Type B pancreatic cell (in vitro differentiated cells): ENCODE measurements around the gene TIMP2. TPM values are rescaled to one million over a fixed set of nuclear protein-coding genes. Genes with fewer than 3 reads are reported as not detected.

Source experiments
- DNase-seq: peaks from one replicate; pipeline ENCODE4 v3.0.0; 2021; ENCODE audit warnings: mixed read lengths; ENCODE audit not compliant: unreplicated experiment; ENCODE audit errors: extremely low spot score
- H3K27ac Mint-ChIP-seq: 2 replicates; pipeline ENCODE4 v1.8.0; 2021; ENCODE audit warnings: mild to moderate bottlenecking, mixed read lengths
- H3K27me3 Mint-ChIP-seq: 2 replicates; pipeline ENCODE4 v1.8.0; 2021; ENCODE audit warnings: mixed read lengths
- H3K36me3 Mint-ChIP-seq: 2 replicates; pipeline ENCODE4 v1.8.0; 2021; ENCODE audit warnings: mixed read lengths
- H3K4me1 Mint-ChIP-seq: one replicate; pipeline ENCODE4 v1.8.0; 2021; ENCODE audit warnings: mixed read lengths; ENCODE audit not compliant: unreplicated experiment
- H3K4me3 Mint-ChIP-seq: 2 replicates; pipeline ENCODE4 v1.8.0; 2021; ENCODE audit warnings: mild to moderate bottlenecking, mixed read lengths
- H3K9me3 Mint-ChIP-seq: 2 replicates; pipeline ENCODE4 v1.8.0; 2021; ENCODE audit warnings: mixed read lengths
- total RNA-seq: library from RNA; stranded (reverse); gene quantifications from 2 replicates; pipeline ENCODE4 v1.2.1, GENCODE V29; 2021; ENCODE audit warnings: low replicate concordance
- TF ChIP-seq, protein P1 (sequence below): fragments of 200-600 bp; sonication (generic); conservative IDR thresholded peaks from 2 replicates; pipeline ENCODE4 v1.5.0; 2021; ENCODE audit warnings: antibody characterized with exemption, mild to moderate bottlenecking

The TIMP2 gene
- total RNA-seq, 1 donor from 2014 or later: 125 TPM

DNA sequence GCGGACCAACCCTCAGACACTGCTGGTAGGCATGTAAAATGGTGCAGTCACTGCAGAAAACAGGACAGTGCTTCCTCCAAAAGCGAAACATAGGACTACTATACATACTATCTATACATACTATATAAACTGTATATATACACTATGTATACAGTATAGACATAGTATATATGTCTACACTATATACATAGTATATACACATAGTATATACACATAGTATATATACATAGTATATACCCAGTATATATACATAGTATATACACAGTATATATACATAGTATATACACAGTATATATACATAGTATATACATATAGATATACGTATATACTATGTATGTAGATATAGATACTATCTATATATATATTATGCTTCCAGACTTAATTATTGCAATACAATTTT, 78.1 kb downstream of the TIMP2 start:
- H3K36me3 Mint-ChIP-seq: peaks cover 4% of the 10 kb centered on the region

DNA sequence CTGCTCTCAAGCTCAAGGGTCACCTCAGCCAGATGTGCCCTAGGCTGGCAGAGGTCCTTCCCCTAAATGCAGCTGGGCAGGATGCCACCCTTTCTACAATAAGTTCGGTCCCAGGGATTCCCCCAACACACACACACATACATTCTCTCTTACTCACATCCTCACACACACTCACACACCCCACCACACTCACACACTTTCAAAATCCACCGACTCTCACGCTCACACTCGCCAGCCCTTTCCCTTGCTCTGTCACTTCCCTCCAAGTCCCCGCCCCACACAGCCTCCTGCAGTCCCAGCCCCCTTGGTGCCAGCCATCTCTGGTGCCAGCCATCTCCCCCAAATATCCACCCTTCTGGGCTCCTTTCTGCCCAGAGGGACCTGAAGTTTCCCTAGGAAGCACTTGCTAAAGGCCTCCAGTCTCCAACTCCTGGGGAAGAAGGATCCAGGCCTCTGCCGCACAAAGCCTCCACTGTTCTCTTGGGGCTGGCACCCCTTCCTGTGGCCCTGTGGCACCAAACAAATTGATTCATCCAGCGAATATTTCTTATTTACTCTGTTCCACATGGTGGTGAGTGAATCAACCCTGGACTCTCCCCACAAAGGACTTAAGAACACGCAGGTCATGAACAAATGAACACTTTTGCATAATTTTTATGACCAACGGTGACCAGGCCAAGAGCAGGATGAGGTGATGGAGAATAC, 80.7 kb downstream of the TIMP2 start:
- Mint-ChIP-seq H3K27ac (no peak overlapping the region), H3K27me3 (no peaks in the 10 kb centered on the region), H3K9me3 (no peaks in the 10 kb centered on the region), H3K36me3 (peaks cover 4% of the 10 kb centered on the region), H3K4me1 (peaks cover 9% of the 10 kb centered on the region), H3K4me3 (no peak overlapping the region)
- TF ChIP-seq, protein P1, sequence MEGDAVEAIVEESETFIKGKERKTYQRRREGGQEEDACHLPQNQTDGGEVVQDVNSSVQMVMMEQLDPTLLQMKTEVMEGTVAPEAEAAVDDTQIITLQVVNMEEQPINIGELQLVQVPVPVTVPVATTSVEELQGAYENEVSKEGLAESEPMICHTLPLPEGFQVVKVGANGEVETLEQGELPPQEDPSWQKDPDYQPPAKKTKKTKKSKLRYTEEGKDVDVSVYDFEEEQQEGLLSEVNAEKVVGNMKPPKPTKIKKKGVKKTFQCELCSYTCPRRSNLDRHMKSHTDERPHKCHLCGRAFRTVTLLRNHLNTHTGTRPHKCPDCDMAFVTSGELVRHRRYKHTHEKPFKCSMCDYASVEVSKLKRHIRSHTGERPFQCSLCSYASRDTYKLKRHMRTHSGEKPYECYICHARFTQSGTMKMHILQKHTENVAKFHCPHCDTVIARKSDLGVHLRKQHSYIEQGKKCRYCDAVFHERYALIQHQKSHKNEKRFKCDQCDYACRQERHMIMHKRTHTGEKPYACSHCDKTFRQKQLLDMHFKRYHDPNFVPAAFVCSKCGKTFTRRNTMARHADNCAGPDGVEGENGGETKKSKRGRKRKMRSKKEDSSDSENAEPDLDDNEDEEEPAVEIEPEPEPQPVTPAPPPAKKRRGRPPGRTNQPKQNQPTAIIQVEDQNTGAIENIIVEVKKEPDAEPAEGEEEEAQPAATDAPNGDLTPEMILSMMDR: no peak
- no peak for DNase-seq

More for the DNA sequence above, 78.1 kb downstream of the TIMP2 start:
- no peak overlapping the region for H3K27ac Mint-ChIP-seq
- TF ChIP-seq, protein P1: no peak
- H3K4me3 Mint-ChIP-seq: no peak overlapping the region
- no peaks in the 10 kb centered on the region for H3K9me3 Mint-ChIP-seq
- no peak for DNase-seq
- no peaks in the 10 kb centered on the region for H3K4me1 Mint-ChIP-seq
- no peaks in the 10 kb centered on the region for H3K27me3 Mint-ChIP-seq

DNA sequence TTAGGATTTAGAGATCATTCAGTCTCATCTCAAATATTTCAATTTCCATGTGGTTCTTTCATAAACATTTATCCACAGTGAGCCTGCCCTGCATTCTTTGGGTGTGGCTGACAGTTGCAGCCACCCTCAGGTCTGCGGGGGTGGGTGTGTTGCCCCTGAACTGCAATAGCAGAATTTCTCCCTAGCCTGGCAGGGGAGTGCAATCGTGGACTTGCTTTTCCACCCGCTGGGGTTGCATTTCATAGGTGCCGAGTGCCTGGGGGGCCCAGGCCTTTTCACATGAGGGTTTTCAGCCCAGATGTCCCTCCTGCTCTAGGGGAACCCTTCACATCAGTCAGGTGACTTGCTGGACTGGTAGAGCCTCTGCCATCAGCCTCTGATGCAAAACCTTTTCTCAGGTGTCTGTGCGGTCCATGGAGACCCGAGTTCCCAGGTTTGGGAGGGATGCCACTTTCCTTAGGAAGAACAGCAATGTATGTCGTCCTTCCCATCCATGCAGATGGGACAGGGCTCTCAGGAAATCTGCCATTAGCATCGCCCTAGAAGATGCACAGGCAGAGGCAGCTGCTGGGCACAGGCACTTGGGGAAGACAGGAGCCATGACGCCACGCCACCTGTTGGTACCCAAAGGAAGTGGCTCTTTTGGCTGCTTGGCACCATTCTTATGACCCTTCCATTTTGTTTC, 82.2 kb downstream of the TIMP2 start:
- peak overlapping the region; percentile 58 for H3K4me3 Mint-ChIP-seq
- no peak for DNase-seq
- TF ChIP-seq, protein P1: peak; percentile 72
- H3K36me3 Mint-ChIP-seq: peaks cover 1% of the 10 kb centered on the region
- H3K27me3 Mint-ChIP-seq: no peaks in the 10 kb centered on the region
- peaks cover 21% of the 10 kb centered on the region for H3K4me1 Mint-ChIP-seq
- no peaks in the 10 kb centered on the region for H3K9me3 Mint-ChIP-seq
- H3K27ac Mint-ChIP-seq: peak overlapping the region; percentile 98

DNA sequence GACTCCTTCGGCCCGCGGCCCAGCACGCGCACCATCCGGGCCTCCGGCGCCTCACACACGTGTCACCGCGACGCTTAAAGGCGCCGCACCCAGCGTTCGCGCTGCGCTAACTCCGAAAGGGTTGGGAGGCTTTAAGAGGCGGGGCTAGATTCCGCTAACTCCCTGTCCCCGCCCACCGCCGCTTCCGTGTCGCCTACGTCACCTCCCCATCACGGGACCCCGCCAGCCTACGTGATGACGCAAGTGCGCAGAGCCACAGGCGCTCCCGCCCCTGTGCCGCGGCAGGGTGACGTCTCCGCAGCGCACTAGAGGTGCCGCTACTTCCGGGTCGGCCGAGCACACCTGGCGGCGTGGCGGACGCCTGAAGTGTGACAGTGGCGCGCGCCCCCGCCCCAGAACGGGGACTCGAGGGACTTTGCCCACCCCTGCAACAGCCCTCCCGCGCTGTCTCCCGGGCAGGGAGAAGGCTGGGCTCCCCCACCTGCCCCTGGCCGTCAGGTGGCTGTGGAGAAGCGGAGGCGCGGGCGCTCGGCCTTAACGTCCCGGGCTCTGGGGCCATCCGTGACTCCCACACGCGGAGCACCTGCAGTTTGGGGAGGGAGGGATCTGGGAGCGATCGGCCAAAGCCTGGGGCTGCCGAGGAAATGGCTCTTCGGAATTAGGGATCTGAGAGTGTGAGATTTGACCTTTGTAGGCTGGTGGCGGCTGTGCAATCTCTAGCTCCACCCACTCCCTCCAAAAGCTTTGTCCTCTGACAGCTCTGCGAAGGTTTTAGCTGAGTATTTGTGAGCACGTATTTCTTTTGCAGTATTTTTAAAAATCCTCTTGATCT, 84.2 kb downstream of the TIMP2 start, which contains the start of gene USP36:
TSS of gene USP36 (minus strand) at position 35 of the 832 bp plus-strand sequence. CDS start 4,451 bp downstream, outside the sequence.
- peak within 1 kb of the TSS; percentile 98 for H3K27ac Mint-ChIP-seq

DNA sequence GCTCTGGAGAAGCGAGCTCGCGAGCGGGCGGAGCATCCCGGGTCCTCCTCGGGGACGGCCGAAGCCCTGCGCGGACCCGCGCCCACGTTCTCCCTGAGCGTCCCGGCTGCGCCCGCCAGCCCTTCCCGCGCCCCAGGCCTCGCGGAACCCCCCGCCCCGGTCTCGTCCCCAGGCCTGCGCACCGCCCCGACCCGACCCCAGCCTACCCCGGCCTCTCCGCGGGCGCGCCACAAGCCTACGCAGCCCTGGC, 84.7 kb downstream of the TIMP2 start:
- no peaks in the 10 kb centered on the region for H3K27me3 Mint-ChIP-seq
- peak overlapping the region; percentile 90 for H3K4me3 Mint-ChIP-seq
- peaks cover 4% of the 10 kb centered on the region for H3K36me3 Mint-ChIP-seq
- no peaks in the 10 kb centered on the region for H3K9me3 Mint-ChIP-seq
- DNase-seq: no peak
- H3K4me1 Mint-ChIP-seq: peaks cover 21% of the 10 kb centered on the region
- TF ChIP-seq, protein P1: no peak
- peak overlapping the region; percentile 98 for H3K27ac Mint-ChIP-seq

More for the DNA sequence above, 84.2 kb downstream of the TIMP2 start, which contains the start of gene USP36:
- Mint-ChIP-seq H3K27me3 (no peaks in the 10 kb centered on the region), H3K36me3 (peaks cover 4% of the 10 kb centered on the region), H3K9me3 (no peaks in the 10 kb centered on the region), H3K4me3 (peak within 1 kb of the TSS; percentile 94), H3K4me1 (peaks cover 21% of the 10 kb centered on the region)
- TF ChIP-seq, protein P1: peak; percentile 21
- DNase-seq: peak; percentile 100
